ENCODE data around the gene GABBR2.
"Not testable (repeated sequence)": the region's sequence is repeated elsewhere in the genome, so short reads cannot be mapped to it uniquely, and the experiment has no call there.

GABBR2 gene

DNA sequence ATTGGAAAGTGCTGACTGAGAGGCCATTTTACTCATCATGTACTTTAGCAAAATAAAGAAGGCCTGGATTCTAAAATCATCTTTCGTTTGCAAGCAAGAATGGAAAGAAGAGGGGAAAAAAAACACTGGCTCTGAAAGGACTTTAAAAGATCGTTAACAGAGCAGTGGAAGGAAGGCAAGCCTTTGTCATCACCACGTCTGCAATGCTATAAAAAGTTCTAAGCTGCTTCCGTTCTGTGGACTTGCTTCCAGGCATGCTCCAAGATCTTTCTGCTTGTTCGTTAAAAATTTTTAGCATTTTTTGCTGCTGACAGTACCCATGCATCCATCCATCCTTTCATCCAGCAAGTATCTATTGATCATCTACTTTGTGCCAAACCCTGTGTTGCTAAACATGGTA lies 226.5 kb downstream of the GABBR2 start:
- DNase-seq (ENCODE audit: low read depth, low spot score), result no peak

DNA sequence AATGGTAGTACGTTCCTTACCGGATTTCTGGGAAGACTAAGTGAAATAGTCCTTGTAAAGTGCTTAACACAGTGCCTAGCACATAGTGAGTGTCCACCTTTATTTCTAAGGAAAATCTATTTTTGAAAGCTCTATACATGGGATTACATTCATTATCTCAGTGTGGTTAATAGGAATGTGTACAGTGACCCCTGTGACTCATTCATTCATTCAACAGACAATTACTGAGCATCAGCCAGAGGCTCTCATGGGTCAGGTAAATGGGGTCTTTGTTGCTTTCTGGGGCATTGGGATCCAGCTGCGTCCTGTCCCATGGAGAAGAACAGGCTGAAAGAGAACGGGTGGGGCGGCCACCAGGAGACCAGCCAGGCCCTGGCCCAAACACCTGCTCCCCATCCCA lies 227.1 kb downstream of the GABBR2 start:
- DNase-seq (ENCODE audit: low read depth, low spot score), result no peak

DNA sequence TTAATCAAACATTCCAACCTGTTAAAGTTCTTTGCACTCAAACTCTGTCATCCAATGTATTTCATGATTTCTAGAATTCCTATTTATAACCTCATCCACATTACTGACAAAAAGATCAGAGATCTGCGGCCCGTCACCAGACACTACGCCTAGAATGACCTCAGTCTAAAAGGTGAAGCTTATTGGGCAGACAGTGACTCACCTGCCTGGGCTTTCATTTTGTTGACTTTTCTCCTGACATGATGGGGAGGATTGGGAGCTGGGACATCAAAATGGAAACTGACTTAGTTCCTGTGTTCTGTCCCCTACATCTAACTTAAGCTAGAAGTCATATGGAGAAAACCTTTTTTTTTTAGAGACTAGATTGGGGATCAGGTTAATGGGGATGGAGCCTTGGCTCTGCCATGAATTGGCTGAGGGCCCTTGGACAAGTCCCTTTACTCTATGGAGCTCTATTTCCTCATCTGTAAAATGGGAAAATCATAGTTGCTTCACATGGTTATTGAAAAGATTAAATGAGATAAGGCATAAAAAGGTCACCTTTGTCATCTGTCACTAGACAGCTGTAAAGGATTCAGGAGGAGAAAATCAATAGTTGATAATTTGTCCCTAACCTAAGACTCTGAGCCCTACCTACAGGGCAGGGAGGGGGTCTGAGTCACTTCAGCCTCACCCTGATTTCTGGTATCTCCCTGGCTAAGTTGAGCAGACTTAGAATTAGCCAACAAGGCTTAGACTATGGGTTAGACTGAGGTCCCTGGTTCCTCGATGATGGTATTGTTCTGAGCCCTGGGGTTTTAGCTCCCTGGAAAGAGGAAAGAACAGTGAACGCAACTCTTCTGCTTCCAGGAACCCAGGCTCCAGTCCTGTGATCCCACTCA lies 228.5 kb downstream of the GABBR2 start:
- no peak for DNase-seq (ENCODE audit: low read depth, low spot score)

DNA sequence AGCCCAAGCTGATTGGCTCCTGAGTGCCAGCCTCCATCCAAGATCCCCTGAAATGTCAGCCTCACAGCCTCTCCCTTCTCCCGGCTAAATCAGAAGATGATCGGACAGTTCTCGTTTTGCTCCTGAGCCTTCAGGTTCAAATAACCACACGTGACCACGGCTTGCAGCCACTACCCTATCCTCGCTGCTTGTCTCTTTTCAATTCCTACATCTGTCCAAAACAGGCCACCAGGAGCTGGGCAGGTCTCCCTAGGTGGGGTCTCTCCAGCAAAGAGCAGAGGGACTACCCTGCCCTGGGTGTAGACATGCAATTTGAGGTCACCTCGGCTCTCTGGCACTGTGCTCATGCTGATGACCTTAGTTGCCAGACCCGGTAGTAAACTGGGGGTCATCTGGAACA lies 229.3 kb downstream of the GABBR2 start:
- no peak for DNase-seq (ENCODE audit: low read depth, low spot score)

DNA sequence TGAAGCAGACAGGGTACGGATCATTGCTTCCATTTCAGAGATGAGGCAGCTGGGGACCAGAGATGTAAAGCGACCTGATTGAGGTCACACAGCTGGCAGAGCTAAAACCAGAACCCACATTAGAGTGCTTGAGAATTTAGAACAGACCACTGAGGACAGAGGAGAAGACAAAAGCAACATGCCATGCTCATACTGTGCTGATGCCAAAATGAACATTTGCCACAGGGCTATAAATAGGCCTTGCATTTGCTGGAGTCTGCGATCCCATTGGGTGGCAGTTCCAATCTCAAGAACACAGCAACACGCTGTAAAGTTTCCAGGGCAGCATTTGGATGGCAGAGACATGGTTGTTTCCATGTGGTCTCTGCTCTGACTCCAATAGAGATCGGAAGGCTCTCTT lies 230.9 kb downstream of the GABBR2 start:
- no peak for DNase-seq (ENCODE audit: low read depth, low spot score)

DNA sequence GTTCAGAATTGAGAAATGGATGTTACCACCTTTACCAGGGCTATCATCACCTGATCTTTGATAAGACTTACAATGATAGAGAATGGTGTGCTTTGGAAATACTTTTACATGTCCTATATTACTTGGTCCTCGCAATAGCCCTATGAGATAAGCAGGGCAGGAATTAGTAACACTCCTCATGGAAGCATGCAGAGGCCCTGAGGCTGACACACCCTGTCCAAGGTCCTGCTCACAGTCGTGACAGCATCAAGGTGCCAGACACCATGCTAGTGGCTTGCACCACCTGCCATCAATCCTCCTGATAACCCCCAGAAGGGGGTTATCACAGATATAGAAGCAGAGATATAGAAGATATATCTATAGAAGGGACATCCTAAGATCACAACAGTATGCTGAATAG lies 236.5 kb downstream of the GABBR2 start:
- no peak for DNase-seq (ENCODE audit: low read depth, low spot score)

DNA sequence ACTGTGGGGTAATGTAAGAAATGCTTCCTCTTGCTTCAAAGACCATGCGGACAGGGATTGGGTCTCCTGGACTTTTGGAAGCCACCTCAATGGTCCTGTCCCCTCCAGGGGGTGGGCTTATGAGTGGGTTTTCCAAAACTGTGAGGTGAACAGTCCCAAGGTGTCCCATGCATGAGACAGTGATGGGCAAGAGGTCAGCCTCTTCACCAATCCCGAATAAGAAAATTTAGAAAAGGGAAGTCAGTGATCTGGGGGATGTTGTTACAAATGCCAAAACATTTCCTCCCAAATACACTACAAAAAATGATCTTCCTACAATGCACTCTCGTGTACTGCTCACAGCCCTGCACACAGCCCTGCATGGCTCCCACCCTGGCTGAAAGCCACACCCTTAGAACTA lies 237.6 kb downstream of the GABBR2 start:
- DNase-seq (ENCODE audit: low read depth, low spot score), result no peak

DNA sequence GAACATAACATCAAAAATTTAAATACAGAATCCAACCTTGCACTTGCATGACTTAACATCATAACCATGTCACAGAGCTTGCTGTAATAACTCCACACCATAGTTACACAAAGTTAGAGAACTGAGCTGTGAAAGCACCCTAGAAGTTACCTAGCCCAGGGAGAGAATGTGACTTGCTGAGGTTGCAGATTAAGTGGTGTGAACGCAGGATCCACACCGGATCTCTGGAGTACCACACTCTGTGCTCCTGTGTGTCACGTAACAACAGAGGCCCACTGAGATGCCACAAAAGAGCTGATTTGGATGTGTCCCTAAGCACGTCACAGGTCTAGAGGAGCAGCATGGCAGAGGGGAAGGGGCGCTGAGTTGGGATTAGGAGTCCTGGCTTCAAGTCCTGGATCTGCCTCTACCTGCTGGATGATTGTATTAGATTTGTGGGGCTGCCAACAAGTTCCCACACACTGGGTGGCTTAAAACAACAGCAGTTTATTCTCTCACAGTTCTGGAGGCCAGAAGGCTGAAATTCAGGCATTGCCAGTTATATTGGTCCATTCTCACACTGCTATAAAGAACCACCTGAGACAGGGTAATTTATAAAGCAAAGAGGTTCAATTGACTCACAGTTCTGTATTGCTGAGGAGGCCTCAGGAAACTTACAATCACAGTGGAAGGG lies 240.0 kb downstream of the GABBR2 start:
- no peak for DNase-seq (ENCODE audit: low read depth, low spot score)

DNA sequence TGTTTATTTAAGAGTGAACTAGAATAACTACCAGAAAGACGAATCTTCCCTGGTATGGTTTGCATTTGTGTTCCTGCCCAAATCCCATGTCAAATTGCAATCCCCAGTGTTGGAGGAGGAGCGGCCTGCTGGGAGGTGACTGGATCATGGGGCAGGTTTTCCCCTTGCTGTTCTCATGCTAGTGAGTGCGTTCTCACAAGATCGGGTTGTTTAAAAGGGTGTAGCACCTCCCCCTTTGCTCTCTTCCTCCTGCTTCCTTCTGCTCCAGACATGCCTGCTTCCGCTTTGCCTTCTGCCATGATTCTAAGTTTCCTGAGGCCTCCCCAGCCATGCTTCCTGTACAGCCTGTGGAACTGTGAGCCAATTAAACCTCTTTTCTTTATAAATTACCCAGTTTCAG lies 242.9 kb downstream of the GABBR2 start:
- no peak for DNase-seq (ENCODE audit: low read depth, low spot score)

DNA sequence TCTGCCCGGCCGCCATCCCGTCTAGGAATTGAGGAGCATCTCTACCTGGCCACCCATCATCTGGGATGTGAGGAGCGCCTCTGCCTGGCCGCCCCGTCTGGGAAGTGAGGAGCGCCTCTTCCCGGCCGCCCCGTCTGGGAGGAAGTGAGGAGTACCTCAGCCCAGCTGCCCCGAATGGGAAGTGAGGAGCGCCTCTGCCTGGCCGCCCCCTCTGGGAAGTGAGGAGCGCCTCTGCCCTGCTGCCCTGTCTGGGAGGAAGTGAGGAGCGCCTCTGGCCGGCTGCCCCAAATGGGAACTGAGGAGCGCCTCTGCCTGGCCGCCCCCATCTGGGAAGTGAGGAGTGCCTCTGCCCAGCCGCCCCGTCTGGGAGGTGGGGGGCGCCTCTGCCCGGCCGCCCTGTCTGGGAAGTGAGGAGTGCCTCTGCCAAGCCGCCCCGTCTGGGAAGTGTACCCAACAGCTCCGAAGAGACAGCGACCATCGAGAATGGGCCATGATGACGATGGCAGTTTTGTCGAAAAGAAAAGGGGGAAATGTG lies 244.5 kb downstream of the GABBR2 start:
- DNase-seq (ENCODE audit: low read depth, low spot score), result not testable (repeated sequence)

DNA sequence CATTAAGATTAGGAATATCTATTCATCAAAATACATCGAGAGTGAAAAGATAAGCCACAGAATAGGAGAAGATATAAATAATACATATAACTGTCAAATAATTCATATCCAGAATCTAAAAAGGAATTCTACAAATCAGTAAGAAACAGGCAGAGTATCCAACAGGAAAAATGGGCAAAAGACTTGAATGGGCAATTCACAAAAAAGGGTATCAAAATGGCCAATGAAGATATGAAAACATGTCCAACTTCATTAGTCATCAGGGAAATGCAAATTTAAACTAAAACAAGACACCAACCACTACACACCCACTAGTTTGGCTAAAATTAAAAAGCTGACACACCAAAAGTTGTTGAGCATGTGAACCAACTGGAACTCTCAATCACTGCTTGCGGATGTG lies 246.4 kb downstream of the GABBR2 start:
- DNase-seq (ENCODE audit: low read depth, low spot score), result no peak

DNA sequence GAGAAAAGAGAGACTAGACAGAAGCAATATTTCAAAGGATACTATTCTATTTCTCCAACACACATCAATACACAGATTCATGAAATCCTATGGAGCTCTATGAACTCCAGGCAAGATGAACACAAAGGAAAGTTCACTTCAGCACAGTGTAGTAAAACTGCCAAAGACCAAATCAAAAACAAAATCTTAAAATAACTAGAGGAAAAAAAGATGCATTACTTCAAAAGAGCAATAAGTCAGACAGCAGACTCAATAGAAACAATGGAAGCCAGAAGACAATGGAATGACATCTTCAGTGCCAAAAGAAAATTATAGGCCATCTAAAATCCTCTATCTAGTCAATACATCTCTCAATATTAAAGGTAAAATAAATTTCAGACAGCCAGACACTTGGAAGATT lies 248.0 kb downstream of the GABBR2 start:
- DNase-seq (ENCODE audit: low read depth, low spot score), result no peak

DNA sequence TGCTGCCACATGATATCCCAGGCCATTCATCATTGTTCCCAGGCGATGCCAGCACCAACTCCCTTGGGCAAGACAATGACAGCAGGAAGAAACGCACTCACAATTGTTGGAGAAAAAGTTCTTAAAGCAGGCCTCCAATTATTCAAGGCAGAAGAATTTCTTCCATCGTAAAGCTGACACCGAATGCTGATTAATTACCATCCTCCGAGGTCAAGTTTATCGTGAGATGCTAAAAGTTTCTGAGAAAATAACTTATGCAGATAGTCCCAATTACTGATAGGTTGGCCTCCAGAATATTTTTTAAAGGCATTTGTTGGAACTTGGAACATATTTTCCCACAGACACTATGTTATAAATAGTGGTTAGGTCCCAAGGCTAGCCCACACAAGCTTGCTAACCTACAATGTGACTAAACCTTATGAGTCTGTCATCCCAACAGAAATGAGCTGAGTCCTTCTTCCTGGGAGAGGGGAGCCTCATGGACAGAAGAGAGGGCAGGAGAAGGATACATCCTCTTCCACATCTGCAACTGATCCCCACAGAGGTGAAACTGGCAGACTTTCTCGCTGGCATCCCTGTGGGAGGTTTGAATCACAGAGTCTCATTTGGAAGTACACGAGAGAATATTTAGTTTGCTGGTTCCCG lies 250.9 kb downstream of the GABBR2 start:
- DNase-seq (ENCODE audit: low read depth, low spot score), result no peak

DNA sequence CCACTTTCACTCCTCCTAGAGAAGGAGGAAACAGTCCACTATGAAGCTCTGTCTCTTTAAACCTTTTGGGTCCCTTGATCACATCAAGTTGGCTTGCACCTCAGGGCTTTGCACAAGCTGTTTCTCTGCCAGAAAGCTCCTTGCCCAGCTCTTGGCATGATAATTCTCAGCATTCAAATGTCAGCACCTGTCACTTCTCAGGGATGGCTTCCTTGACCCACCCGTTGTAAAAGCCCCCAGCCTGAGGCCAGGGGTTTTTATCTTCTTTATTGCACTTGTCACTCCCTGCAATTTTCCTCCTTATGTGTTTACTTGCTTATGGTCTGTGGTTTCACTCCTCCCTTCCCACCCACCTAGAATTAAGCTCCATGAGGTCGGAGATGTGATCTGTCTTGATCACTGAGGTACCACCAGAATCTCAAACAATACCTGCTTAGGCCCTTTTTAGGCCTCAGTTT lies 252.6 kb downstream of the GABBR2 start:
- DNase-seq (ENCODE audit: low read depth, low spot score), result no peak

DNA sequence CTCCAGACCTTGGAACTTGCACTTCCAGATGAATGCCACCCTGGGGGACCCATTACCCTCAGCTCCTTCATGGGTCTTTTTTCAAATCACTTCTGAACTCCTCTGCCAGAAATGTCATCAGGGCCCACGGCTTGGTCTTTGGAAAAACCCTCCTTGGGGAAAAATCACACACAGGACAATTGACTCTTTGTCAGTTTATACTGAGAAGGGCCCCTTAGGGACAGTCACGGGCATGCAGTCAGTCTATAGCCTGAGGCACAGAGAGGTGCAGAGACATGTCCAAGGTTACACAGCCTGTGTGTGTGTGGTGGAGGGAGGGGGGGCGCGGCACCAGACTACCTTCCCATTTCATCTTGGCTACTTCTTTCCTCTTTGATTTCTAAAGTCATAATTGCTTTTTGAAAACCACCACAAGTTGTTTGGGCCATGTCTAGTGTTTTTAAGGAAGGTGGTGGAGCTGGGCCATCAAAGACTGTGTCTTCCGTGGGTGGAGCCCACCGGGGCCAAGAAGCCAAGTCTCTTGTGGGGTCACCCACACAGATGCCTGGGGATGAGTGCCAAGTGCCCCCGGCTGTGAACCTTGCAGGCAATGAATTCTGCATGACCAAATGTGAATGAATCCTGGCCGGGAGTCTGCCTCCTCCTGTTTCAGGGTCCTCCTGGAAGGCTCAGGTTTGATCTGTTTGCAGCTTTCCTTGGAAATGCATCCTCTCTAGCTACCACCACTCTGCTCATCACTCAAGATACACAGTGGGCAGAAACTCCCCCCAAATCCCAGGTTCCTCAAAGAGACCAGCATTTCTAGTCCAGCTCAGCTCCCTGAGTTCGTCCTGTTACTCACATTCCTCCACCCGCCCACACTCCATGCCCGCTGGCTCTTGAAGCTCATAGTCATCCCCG lies 253.2 kb downstream of the GABBR2 start:
- no peak for DNase-seq (ENCODE audit: low read depth, low spot score)

DNA sequence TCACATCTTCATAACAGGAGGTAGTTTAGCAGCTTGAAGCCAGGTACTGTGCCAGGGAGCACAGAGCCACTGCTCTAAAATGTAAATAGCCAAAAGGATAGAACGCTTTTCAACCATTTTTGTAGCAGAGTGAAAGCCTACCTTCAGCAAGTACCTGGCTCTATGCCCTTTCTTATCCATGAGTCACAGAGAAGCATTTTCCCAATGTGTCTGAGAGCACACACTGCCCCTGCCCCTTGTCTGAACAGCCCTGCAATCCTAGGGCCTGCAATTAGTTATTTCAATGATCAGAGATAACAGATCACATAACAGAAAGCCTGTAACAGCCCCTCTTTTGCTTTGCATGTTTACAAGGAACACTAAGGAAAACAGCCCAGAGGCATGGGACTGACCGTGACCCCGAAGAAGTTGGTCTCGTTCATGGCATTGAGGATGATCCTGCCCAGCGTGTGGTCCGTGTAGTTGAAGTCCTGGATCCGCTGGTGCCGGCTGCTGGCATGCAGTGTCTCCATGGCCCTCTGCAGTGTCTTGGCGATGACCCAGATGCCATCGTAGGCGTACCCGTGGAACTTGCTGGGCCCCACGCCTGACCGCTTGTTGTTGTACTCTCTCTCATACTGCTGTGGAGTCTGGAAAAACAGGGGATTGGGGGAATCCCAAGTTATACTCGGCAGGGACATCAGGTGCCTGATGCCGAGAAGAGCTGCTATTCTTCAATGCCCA lies 255.0 kb downstream of the GABBR2 start:
- no peak for DNase-seq (ENCODE audit: low read depth, low spot score)

DNA sequence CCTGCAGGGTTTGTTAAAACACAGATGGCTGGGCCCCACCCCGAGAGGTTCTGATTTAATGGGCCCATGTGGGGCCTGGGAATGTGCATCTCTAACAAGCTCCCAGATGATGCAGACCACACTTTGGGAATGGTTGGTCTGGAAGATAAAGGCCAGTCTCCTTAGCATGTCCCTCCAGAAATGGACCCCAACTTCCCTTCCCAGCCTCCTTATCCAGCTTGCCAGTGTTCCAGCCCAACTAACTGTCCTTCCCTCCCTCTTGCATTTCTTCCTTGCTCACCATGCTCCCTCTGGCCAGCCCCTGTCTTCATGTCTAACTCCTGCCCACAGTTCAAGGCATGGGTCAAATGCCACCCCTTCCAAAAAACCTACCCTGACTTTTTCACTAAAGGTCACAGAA lies 257.2 kb downstream of the GABBR2 start:
- DNase-seq (ENCODE audit: low read depth, low spot score), result no peak

DNA sequence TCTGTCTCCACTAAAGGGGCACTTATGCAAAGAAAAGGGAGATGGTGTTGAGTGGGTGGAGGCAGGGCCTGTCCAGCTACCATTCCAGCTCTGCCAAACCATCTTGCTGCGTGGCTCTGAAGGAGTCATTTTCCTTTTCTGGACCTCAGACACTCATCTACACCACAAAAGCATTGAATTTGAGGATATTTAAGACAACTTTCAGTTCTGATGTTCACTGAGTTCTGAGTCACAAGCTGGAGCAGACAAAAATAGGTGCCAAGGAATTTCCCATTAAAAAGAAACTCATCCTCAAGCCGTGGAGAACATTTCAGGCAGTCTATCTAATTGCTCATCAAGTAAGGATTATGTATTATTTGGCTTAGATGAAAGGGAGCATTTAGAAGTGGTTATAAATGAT lies 258.2 kb downstream of the GABBR2 start:
- no peak for DNase-seq (ENCODE audit: low read depth, low spot score)

DNA sequence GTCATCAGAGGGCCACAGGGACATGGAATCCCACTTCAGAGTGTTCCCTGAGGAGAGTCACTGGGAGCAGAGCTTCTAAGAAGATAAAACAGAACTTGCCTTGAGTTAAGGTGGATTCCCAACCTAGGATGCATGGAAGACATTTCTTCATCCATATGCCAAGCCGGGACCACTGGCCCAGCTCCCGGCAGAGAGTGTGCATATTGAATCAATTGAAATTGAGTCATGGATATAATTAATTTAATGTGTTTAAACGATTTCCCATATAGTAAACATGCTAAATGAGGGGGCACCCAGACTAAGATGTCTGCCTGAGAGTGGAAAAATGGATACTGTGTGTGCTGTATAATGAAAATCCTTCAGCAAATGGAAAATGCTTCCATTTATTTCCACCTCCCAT lies 258.9 kb downstream of the GABBR2 start:
- no peak for DNase-seq (ENCODE audit: low read depth, low spot score)

DNA sequence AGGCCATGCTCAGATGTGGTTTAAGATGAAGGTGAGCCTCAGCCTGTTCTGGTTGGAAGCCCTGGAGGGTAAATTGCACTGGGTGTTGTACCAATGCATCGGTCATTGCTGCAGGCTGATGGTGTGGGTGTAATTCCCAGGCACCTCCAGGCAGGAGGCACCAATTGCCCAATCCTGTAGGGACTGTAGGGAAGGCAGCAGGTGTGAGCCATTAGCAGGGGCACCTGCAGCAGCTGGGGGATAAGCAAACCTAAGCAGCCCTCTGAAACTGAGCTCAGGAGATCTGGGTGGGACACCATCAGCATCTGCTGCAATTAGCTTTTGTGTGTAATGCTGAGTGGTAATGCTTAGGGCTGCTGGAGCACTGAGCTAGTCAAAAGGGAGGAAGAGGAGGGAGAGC lies 263.2 kb downstream of the GABBR2 start:
- DNase-seq (ENCODE audit: low read depth, low spot score), result no peak

DNA sequence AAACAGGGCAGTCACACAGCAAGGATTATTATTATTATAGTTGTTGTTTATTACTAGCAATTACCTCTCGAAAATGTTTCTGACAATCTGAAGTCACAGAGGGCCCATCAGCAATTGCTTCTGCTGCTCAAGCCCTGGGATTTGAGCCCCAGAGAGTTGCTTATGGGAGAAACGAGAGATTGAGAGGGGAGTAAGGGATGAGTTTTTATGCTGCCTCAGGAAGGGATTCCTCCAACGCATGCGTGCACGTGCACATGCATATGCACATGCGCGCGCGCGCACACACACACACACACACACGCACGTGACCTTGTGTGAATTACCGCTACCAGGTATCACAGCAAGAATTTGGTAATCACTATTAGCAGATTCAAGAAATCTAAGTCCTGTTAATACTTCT lies 264.1 kb downstream of the GABBR2 start:
- DNase-seq (ENCODE audit: low read depth, low spot score), result no peak
